ENCODE data around the gene CEMIP2.
A peak's percentile ranks its signal among the peaks of the same experiment; 100 is the strongest.
"Not testable (repeated sequence)": the region's sequence is repeated elsewhere in the genome, so short reads cannot be mapped to it uniquely, and the experiment has no call there.

Gene CEMIP2

GRCh38 chr9:71680189-71680980 lies 87.9 kb downstream of the CEMIP2 start:
- DNase-seq (ENCODE audit: low spot score) (peak; percentile 47), FAIRE-seq (no peak)

- no peak for DNase-seq (ENCODE audit: low spot score)
- FAIRE-seq: no peak
Measured at GRCh38 chr9:71678999-71679398, 89.3 kb downstream of the CEMIP2 start.

- FAIRE-seq (no peak), DNase-seq (ENCODE audit: low spot score) (no peak)
Measured at GRCh38 chr9:71677209-71677608, 91.1 kb downstream of the CEMIP2 start.

- DNase-seq (ENCODE audit: low spot score) (no peak), FAIRE-seq (no peak)
Measured at GRCh38 chr9:71676460-71676859, 91.9 kb downstream of the CEMIP2 start.

GRCh38 chr9:71675857-71676165 lies 92.5 kb downstream of the CEMIP2 start:
- FAIRE-seq: no peak
- no peak for DNase-seq (ENCODE audit: low spot score)

- DNase-seq (ENCODE audit: low spot score) (no peak), FAIRE-seq (no peak)
Measured at GRCh38 chr9:71675105-71675856, 93.0 kb downstream of the CEMIP2 start.

GRCh38 chr9:71672573-71672972 lies 95.7 kb downstream of the CEMIP2 start:
- FAIRE-seq (no peak), DNase-seq (ENCODE audit: low spot score) (no peak)

- FAIRE-seq: no peak
- DNase-seq (ENCODE audit: low spot score): no peak
Measured at GRCh38 chr9:71671289-71671688, 97.0 kb downstream of the CEMIP2 start.

GRCh38 chr9:71670121-71670520 lies 98.2 kb downstream of the CEMIP2 start:
- no peak for DNase-seq (ENCODE audit: low spot score)
- no peak for FAIRE-seq

- FAIRE-seq: no peak
- no peak for DNase-seq (ENCODE audit: low spot score)
Measured at GRCh38 chr9:71669284-71669995, 98.9 kb downstream of the CEMIP2 start.

GRCh38 chr9:71668717-71669116 lies 99.6 kb downstream of the CEMIP2 start:
- FAIRE-seq (no peak), DNase-seq (ENCODE audit: low spot score) (no peak)

GRCh38 chr9:71665247-71665646 lies 103.1 kb downstream of the CEMIP2 start:
- FAIRE-seq: peak; percentile 90
- peak; percentile 41 for DNase-seq (ENCODE audit: low spot score)

- no peak for FAIRE-seq
Measured at GRCh38 chr9:71664566-71664965, 103.7 kb downstream of the CEMIP2 start.

GRCh38 chr9:71663931-71664459 lies 104.3 kb downstream of the CEMIP2 start:
- FAIRE-seq: no peak
- peak; percentile 56 for DNase-seq (ENCODE audit: low spot score)

More at GRCh38 chr9:71664566-71664965, 103.7 kb downstream of the CEMIP2 start:
- DNase-seq (ENCODE audit: low spot score): no peak

- FAIRE-seq (no peak), DNase-seq (ENCODE audit: low spot score) (peak; percentile 16)
Measured at GRCh38 chr9:71663216-71663615, 105.1 kb downstream of the CEMIP2 start.

GRCh38 chr9:71662082-71662481 lies 106.2 kb downstream of the CEMIP2 start:
- FAIRE-seq: no peak
- no peak for DNase-seq (ENCODE audit: low spot score)

- not testable (repeated sequence) for FAIRE-seq; DNase-seq (ENCODE audit: low spot score)
Measured at GRCh38 chr9:71657276-71657675, 111.0 kb downstream of the CEMIP2 start.

GRCh38 chr9:71656496-71656895 lies 111.8 kb downstream of the CEMIP2 start:
- FAIRE-seq (no peak), DNase-seq (ENCODE audit: low spot score) (no peak)

GRCh38 chr9:71655778-71656177 lies 112.5 kb downstream of the CEMIP2 start:
- FAIRE-seq (no peak), DNase-seq (ENCODE audit: low spot score) (no peak)

GRCh38 chr9:71655141-71655540 lies 113.2 kb downstream of the CEMIP2 start:
- FAIRE-seq: no peak
- no peak for DNase-seq (ENCODE audit: low spot score)

GRCh38 chr9:71652480-71652879 lies 115.8 kb downstream of the CEMIP2 start:
- DNase-seq (ENCODE audit: low spot score): no peak
- FAIRE-seq: no peak

- FAIRE-seq (no peak), DNase-seq (ENCODE audit: low spot score) (no peak)
Measured at GRCh38 chr9:71648453-71648852, 119.9 kb downstream of the CEMIP2 start.

All from urothelium cell line (cell line).